CD4-positive, alpha-beta memory T cell (primary cell): Measurements from ENCODE around the gene PPFIA1. TPM values are rescaled to one million over a fixed set of nuclear protein-coding genes. Genes with fewer than 3 reads are reported as not detected.

Experiments used
- CTCF ChIA-PET: fragments of 350-600 bp; sonication (Branson Sonifier 250); formaldehyde crosslinking; loops from one replicate; lab custom pipeline; 2021; ENCODE audit warnings: inconsistent platforms; ENCODE audit not compliant: partially characterized antibody; lab: Charles Lee
- POLR2A ChIA-PET: fragments of 350-600 bp; sonication (Branson Sonifier 250); formaldehyde crosslinking; loops from one replicate; lab custom pipeline; 2021; ENCODE audit not compliant: partially characterized antibody; lab: Charles Lee
- DNase-seq, 5 donors: peaks; one replicate each; pipeline versions ENCODE4 v3.0.0 to v3.0.0-alpha.2; 2020 to 2022; ENCODE audit warnings: mixed read lengths in 1 of 5
- H3K27ac ChIP-seq: one replicate; pipeline ENCODE4 v1.7.0; 2013; ENCODE audit warnings: low read depth, low read length
- H3K27me3 ChIP-seq: 2 replicates; pipeline ENCODE4 v1.7.0; 2013; ENCODE audit warnings: mild to moderate bottlenecking, low read length, moderate library complexity; ENCODE audit not compliant: insufficient read depth
- H3K36me3 ChIP-seq: 2 replicates; pipeline ENCODE4 v1.7.0; 2013; ENCODE audit warnings: mild to moderate bottlenecking, low read length, moderate library complexity; ENCODE audit not compliant: insufficient read depth
- H3K4me1 ChIP-seq: 2 replicates; pipeline ENCODE4 v1.7.0; 2013; ENCODE audit warnings: mild to moderate bottlenecking, low read length, moderate library complexity; ENCODE audit not compliant: insufficient read depth
- H3K4me3 ChIP-seq, 2 donors: one replicate each; pipeline ENCODE4 v1.7.0; 2013; ENCODE audit warnings: low read length in 2 of 2, mild to moderate bottlenecking in 1 of 2
- H3K9me3 ChIP-seq, 2 donors: one replicate each; pipeline ENCODE4 v1.7.0; 2013; ENCODE audit warnings: low read length in 2 of 2, control low read depth in 1 of 2; ENCODE audit not compliant: control insufficient read depth in 1 of 2
- H3K27ac Mint-ChIP-seq, 7 donors: one replicate each; pipeline ENCODE4 v1.8.0; 2020 to 2021; ENCODE audit warnings: mixed read lengths in 7 of 7, mild to moderate bottlenecking in 6 of 7, inconsistent platforms in 3 of 7, moderate library complexity in 3 of 7
- H3K27me3 Mint-ChIP-seq, 2 donors: one replicate each; pipeline ENCODE4 v1.8.0; 2020 to 2021; ENCODE audit warnings: mixed read lengths in 2 of 2
- H3K36me3 Mint-ChIP-seq, 2 donors: one replicate each; pipeline ENCODE4 v1.8.0; 2020 to 2021; ENCODE audit warnings: mixed read lengths in 2 of 2, inconsistent platforms in 1 of 2, mild to moderate bottlenecking in 1 of 2
- H3K4me1 Mint-ChIP-seq, 4 donors: one replicate each; pipeline ENCODE4 v1.8.0; 2020 to 2021; ENCODE audit warnings: mixed read lengths in 4 of 4, mild to moderate bottlenecking in 1 of 4
- H3K4me3 Mint-ChIP-seq, 8 donors: one replicate each; pipeline ENCODE4 v1.8.0; 2020 to 2021; ENCODE audit warnings: mixed read lengths in 8 of 8, mild to moderate bottlenecking in 7 of 8, moderate library complexity in 6 of 8, inconsistent platforms in 3 of 8
- H3K9me3 Mint-ChIP-seq, 8 donors: one replicate each; pipeline ENCODE4 v1.8.0; 2020 to 2021; ENCODE audit warnings: mixed read lengths in 8 of 8, mild to moderate bottlenecking in 5 of 8, inconsistent platforms in 3 of 8, moderate library complexity in 1 of 8
- intact Hi-C: fragments of 100-400 bp; cut with micrococcal nuclease; formaldehyde crosslinking; loops from one replicate; pipeline ENCODE4 v1.15.1; 2023
- microRNA-seq: library from miRNA; unstranded; fragments of <30 nt; microRNA quantifications from one replicate; pipeline ENCODE4 v1.2.0, GENCODE V29; 2021; ENCODE audit warnings: borderline replicate concordance, borderline number of aligned reads, borderline microRNAs expressed, mixed read lengths
- polyA plus RNA-seq, 2 donors: library from polyadenylated mRNA; unstranded; fragments of 300-500 nt; fragmentation: Illumina TruSeq; gene quantifications; one replicate each; pipeline ENCODE4 v1.2.3, GENCODE V29; 2021
- total RNA-seq, 2 experiments: library from RNA; stranded (reverse); gene quantifications; one replicate each; pipeline ENCODE4 v1.2.3, GENCODE V29; 2021

Gene PPFIA1
- total and polyA plus RNA-seq, 4 experiments from 2014 or later: 4.3 to 54.8 (median 35.8) TPM

GRCh38 chr11:70433038-70433437 lies 162.5 kb downstream of the PPFIA1 start:
- Histone ChIP-seq H3K27ac (no peak overlapping the region), H3K4me1 (no peaks in the 10 kb centered on the region), H3K36me3 (no peaks in the 10 kb centered on the region), H3K4me3 (no peak overlapping the region), H3K9me3 (no peaks in the 10 kb centered on the region), H3K27me3 (no peaks in the 10 kb centered on the region)
- Mint-ChIP-seq H3K4me1 (no peaks in the 10 kb centered on the region), H3K27ac (no peak overlapping the region), H3K4me3 (no peak overlapping the region), H3K36me3 (no peaks in the 10 kb centered on the region), H3K27me3 (peaks cover 0 to 4% of the 10 kb centered on the region in 2 donors), H3K9me3 (no peaks in the 10 kb centered on the region)
- intact Hi-C loops: no loop called here
- no peak for DNase-seq
- POLR2A ChIA-PET: no interaction called here
- CTCF ChIA-PET: no interaction called here

- CTCF ChIA-PET: no interaction called here
- Histone ChIP-seq H3K4me3 (no peak overlapping the region), H3K27me3 (no peaks in the 10 kb centered on the region), H3K36me3 (no peaks in the 10 kb centered on the region), H3K9me3 (no peaks in the 10 kb centered on the region), H3K4me1 (no peaks in the 10 kb centered on the region), H3K27ac (no peak overlapping the region)
- intact Hi-C loops: no loop called here
- H3K27me3 Mint-ChIP-seq: peaks cover 0 to 6% of the 10 kb centered on the region in 2 donors
- H3K4me1 Mint-ChIP-seq: no peaks in the 10 kb centered on the region
- no peaks in the 10 kb centered on the region for H3K36me3 Mint-ChIP-seq
- DNase-seq: no peak
- no peak overlapping the region for H3K4me3 Mint-ChIP-seq
- no peak overlapping the region for H3K27ac Mint-ChIP-seq
- POLR2A ChIA-PET: no interaction called here
- H3K9me3 Mint-ChIP-seq: no peaks in the 10 kb centered on the region
These were observed 163.0 kb downstream of the PPFIA1 start for GRCh38 chr11:70433526-70433925.

Small RNA genes within 50 kb of the gene (microRNA-seq; reads per million reads assigned to microRNA genes)
- 3.6 reads per million, percentile 17 among the genes with 10 or more reads in this experiment for gene MIR548K

Other genes starting within 250 kb of the PPFIA1 start
- gene ANO1, start 192.4 kb upstream of the PPFIA1 start, total RNA-seq: not detected
- not detected for gene ANO1, start 192.4 kb upstream of the PPFIA1 start, polyA plus RNA-seq
- gene FADD, start 67.4 kb upstream of the PPFIA1 start, total RNA-seq: 10 to 100 TPM; 43.6 to 48.0 TPM
- 10 to 100 TPM; 19.2 to 24.7 TPM for gene FADD, start 67.4 kb upstream of the PPFIA1 start, polyA plus RNA-seq
- 1 to 10 TPM in 1 of 2 experiments, under 1 TPM in 1; 0.58 to 1.5 TPM for gene CTTN, start 127.8 kb downstream of the PPFIA1 start, total RNA-seq
- gene CTTN, start 127.8 kb downstream of the PPFIA1 start, polyA plus RNA-seq: under 1 TPM in 1 of 2 donors, not detected in 1; 0.41 TPM